GM21526 (cell line): Measurements from ENCODE around the gene CDC73.
"Not testable (repeated sequence)": the region's sequence is repeated elsewhere in the genome, so short reads cannot be mapped to it uniquely, and the experiment has no call there.

Experiments used
- ATAC-seq: cut with Tn5 transposase; IDR thresholded peaks from one replicate; pipeline ENCODE4 v1.9.1; 2021; ENCODE audit warnings: moderate library complexity; ENCODE audit not compliant: unreplicated experiment, low FRiP score

The CDC73 gene

GRCh38 chr1:193176113-193176512 lies 54.3 kb downstream of the CDC73 start:
- no peak for ATAC-seq

GRCh38 chr1:193176788-193177187 lies 55.0 kb downstream of the CDC73 start:
- ATAC-seq: no peak

DNA sequence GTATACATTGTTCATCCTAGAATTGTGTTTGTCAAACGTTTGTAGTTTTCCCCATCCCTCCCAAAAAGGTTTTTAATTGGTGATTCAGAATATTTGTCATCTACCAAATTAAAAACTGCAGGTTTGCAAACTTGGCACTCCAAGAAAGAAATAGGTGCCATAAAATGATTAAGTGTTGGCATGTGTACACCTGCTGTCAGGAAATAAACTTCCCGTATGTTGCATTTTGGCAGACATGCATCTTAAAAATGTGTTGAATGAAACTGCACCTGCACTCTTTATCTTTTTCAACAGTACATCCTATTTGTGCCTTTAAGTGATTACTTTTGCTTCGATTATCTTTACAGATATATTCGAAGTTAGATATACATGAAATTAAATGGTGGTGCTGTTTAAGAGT lies 57.3 kb downstream of the CDC73 start:
- no peak for ATAC-seq

- ATAC-seq: no peak
Measured at GRCh38 chr1:193181536-193181935, 59.7 kb downstream of the CDC73 start.

DNA sequence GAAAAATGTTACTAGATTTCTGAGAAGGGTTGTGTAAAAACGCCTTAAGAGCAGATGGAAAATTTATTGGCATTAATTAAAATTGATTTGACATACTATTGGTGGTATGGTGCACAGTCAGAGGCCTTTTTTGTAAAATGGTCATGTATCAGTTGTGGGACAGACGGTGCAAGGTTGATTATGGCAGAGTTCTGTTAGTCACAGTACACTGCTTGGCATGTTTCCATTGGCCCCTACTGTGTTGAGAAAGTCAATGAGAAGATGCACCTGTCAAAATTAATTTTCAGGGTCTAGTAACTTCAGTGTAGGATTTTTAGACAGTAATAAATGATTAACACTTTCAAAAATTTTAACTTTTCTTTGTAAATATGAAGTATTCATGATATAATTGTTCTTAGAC lies 60.2 kb downstream of the CDC73 start:
- no peak for ATAC-seq

- ATAC-seq: peak; percentile 78
Measured at GRCh38 chr1:193183019-193183627, 61.3 kb downstream of the CDC73 start.

- no peak for ATAC-seq
Measured at GRCh38 chr1:193184776-193185175, 62.9 kb downstream of the CDC73 start.

GRCh38 chr1:193185211-193185610 lies 63.4 kb downstream of the CDC73 start:
- no peak for ATAC-seq

DNA sequence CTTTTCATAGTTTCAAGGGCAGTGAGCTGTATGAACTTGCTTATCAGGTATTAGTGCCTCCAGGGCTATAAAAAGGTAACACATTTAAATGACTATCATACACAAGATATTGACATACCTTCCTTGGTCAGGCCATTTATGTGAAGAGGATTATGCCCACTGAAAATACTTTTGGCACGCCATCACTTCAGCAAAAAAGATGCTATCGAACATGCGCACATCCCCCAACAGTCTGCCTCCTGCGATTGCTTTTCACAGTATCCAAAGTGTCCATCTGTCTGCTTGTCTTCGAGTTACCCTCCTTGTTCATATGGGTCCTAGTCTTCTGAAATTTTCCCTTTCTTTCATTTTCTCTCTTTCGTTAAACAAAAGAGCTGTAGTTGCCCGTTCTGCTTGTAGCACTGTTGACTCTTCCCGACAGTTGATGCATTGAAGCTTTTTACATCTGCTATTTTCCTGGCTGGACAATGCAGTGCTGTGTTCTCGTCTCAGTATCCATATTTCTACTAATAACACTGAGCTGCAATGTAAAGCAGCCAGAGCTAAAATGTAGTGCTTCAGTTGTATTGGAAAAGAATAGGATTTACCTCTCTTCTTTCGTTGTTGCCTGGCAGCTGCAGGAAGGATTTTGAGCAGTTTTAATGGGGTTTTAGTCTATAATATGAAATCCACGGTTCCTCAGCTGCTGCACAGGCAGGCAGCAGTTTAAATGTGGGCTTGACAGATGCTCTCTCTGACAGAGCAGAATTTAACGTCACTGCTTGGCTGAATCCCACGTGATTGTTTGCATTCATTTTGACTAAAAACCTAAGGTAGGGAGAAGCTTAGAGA lies 64.3 kb downstream of the CDC73 start, which contains the start of gene B3GALT2:
TSS of gene B3GALT2 (minus strand) at position 713 of the 831 bp plus-strand sequence. CDS start 5,051 bp downstream, outside the sequence.
- ATAC-seq: no peak

GRCh38 chr1:193187114-193187513 lies 65.3 kb downstream of the CDC73 start:
- ATAC-seq: no peak

DNA sequence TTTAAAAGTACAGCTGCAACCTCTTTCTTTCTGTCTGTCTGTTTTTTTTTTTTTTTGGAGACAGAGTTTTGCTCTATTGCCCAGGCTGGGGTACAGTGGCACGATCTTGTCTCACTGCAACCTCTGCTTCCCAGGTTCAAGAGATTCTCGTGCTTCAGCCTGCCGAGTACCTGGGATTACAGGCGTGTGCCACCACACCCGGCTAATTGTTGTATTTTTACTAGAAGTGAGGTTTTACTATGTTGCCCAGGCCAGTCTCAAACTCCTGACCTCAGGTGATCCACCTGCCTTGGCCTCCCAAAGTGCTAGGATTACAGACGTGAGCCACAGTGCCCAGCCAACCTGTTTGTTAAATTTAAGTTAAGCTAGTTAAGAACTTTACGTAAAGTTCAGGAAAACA lies 67.1 kb downstream of the CDC73 start:
- ATAC-seq: not testable (repeated sequence)

GRCh38 chr1:193189442-193190095 lies 67.7 kb downstream of the CDC73 start:
- ATAC-seq: no peak

DNA sequence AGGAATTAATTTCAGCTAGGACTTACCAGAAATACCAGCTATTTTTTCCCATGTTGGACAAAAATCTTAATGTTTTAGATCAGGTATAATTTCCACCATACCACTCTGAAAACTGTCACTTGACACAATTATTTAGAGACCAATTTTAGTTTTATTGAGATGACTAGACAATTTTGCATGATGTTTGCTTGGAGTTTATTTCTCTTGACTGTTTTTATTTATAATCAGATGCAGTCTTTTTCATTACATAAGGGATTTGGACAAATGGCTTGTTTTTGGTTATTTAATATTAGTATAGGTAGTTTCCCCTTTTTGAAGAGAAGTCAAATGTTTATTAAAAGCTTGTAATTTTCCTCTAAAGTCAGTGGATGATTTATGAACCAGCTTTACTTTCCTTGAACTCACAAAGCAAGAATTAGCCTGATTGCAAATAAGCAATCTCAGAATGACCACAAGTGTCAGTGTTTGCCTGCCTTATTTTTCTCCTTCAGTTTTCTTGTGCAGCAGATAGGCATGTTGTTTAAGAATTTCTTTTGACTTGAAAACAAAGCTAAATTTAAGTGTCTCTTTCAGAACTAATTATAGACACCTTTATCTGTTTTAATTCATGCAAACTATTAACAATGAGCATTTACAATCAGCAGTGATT lies 68.4 kb downstream of the CDC73 start:
- ATAC-seq: peak; percentile 53

GRCh38 chr1:193192586-193192985 lies 70.8 kb downstream of the CDC73 start:
- ATAC-seq: no peak

- ATAC-seq: no peak
Measured at GRCh38 chr1:193199940-193200339, 78.1 kb downstream of the CDC73 start.

GRCh38 chr1:193201021-193201420 lies 79.2 kb downstream of the CDC73 start:
- ATAC-seq: no peak

DNA sequence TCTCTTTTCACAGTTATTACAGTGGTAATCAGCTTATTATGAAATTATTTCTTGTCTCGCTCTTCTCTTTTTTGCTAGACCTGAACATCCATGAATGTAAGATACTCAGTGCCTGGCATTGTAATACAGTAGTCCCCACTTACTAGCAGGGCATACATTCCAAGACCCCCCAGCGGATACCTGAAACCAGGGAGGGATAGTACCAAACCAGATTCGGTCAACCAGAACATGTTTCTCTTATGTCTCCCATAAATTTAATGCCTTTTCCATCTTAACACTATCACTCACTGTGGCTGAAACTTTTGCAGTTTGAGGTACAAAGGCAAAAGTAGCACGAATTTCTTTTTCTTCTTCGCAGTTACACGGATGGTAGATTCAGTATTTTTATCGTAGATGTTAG lies 89.2 kb downstream of the CDC73 start:
- no peak for ATAC-seq

GRCh38 chr1:193211539-193211938 lies 89.7 kb downstream of the CDC73 start:
- ATAC-seq: peak; percentile 83

GRCh38 chr1:193212637-193213036 lies 90.8 kb downstream of the CDC73 start:
- ATAC-seq: no peak

- ATAC-seq: no peak
Measured at GRCh38 chr1:193213998-193214397, 92.2 kb downstream of the CDC73 start.

DNA sequence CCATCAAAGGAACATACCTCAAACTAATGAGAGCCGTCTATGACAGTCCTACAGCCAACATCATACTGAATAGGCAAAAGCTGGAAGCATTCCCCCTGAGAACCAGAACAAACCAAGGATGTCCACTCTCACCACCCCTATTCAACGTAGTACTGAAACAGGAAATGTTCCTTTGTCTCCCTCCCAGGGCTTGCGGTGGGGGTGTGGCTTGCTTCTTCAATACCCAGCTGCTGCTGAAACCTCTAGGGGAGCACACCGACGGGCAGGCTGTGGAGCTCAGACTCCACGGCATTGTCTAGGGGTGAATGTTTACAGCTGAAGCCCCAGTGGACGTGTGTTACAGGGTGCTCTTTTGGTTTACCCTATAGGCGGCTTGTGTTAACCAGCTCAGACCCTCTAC lies 95.1 kb downstream of the CDC73 start:
- peak; percentile 64 for ATAC-seq
